Measurements from ENCODE around the gene TRIOBP.

Gene TRIOBP

DNA sequence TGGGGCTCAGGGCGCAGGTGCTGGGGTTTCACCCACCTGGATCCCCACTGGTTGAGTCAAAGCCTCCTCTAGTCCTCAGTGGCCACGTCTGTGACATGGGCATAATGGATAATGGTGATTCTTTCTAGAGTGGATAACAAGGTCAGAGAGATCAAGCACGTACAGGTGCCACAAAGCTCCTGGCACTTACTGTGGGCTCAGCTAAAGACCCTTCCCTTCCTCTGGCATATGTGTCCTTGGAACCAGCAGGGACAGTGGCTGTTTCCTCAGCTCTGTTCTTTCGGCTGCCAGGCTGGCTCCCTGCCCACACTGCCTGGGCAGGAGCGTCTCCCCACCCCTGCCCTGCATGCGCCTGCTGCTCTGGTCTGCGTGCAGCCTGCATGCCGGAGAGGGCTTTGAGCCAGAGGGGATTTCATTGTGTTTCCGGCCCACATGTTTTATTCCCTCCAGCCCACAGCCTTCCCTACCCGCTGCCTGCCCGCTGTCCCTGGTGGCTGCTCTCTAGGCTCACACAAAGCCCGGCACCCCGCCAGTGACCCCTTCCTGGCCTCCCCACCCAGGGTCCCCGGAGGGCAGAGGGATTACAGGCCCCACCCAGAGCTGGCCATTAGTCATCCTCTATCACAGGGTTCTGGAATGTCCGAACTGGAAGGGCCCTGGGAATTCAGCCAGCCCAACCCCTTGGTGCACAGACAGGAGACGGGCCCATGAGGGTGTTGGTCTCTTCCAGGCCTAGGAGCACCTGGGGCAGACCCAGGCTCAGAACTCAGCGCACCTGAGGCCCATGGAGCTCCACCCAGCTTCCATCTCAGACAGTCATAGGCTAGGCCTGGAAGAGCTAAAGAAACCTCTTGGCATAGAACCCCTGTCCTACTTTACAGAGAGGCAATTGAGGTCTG, 55.6 kb downstream of the TRIOBP start:
- DNase-seq = no peak

DNA sequence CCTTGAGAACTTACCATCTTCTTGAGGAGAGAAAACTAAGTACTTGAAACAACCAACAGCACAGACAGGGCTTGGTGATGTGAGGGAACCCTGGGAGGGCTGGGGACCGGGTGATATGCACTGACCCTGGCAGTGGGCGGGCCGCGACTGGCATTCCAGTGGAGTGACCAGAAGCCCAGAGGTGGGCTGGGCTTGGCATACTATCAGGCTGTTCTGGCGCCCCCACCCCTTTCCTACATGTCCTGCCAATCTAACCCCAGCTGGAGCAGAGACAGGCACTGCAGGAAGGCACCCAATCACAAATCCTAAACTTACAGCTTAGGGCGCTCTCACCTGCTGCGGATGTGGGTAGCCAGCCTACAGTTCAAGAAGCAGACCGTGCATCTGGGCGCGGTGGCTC, 56.9 kb downstream of the TRIOBP start:
- DNase-seq = no peak

- no peak for DNase-seq
Observed at GRCh38 chr22:37757663-37758062, 60.8 kb downstream of the TRIOBP start.

- no peak for DNase-seq
Observed at GRCh38 chr22:37758694-37759093, 61.8 kb downstream of the TRIOBP start.

GRCh38 chr22:37759281-37759680, 62.4 kb downstream of the TRIOBP start:
- no peak for DNase-seq

- DNase-seq = no peak
Observed at GRCh38 chr22:37760152-37760551, 63.3 kb downstream of the TRIOBP start.

- no peak for DNase-seq
Observed at GRCh38 chr22:37762389-37762836, 65.6 kb downstream of the TRIOBP start.

DNA sequence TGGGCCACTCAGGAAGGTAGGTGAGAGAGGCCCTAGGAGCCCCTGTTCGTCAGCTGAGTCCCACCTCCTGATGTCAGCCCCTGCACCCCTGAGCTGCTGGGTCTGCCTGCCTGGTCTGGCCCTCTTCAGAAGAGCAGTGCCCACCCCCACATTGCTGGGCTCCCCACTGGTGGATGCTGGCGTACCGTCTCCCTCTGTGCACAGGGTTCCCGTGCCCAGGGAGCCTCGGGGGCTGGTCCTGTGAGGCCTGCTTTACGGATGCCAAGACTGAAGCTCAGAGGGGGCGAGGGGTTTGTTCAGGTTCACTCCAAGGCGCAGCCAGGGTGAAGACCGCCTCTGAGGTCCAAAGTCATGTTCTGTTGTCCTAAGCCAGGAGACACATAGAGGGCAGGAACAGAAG, 66.2 kb downstream of the TRIOBP start:
- DNase-seq = no peak

GRCh38 chr22:37763652-37764051, 66.8 kb downstream of the TRIOBP start:
- DNase-seq = no peak

DNA sequence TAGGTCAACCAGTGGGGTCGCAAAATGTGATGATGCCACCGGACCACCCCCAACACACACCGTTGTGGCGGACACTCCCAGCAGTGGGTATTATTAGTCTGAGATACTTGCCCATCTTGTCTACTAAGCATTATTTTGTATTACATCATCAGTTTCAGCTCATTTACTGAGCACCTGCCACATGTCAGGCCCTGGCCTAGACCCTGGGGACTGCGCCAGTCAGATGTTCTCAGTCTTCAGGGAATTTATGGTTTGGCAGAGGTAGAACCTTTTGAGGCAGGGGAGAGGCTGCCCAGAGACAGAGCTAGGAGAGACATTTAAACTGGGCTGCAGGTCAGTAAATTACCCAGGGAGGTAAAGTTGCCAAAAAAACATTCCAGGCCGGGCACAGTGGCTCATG, 67.8 kb downstream of the TRIOBP start:
- no peak for DNase-seq

DNA sequence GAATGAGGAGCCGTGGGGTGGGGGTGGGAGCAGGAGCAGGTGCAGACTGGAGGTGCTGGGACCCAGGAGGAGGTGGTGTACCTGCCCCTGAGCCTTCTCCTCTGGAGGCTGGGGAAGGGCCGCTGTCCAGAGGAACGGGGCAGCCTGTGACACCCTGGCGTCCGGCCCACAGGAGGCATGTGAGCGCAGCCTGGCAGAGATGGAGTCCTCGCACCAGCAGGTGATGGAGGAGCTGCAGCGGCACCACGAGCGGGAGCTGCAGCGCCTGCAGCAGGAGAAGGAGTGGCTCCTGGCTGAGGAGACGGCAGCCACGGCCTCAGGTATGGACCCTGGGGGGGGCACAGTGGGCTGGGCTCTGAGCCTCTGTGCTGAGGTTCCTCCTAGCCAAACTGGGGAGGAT, 68.7 kb downstream of the TRIOBP start:
- no peak for DNase-seq

- DNase-seq = no peak
Observed at GRCh38 chr22:37765953-37766576, 69.2 kb downstream of the TRIOBP start.

DNA sequence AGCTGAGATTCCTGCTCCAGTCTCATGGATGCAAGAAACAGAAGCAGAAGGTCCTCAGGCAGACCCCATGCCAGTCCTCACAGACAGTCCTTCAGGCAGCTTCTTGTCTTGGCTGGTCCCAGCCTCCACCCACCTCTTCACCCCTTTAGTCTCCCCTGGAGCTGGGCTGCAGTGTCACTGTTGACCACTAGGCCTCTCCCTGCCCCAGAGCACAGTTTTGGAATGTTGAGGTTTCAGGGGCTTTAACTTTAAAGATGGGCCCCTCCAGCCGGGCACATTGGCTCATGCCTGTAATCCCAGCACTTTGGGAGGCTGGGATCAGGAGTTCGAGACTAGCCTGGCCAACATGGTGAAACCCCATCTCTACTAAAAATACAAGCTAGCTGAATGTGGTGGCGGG, 71.4 kb downstream of the TRIOBP start:
- no peak for DNase-seq

GRCh38 chr22:37769056-37769455, 72.2 kb downstream of the TRIOBP start:
- no peak for DNase-seq

DNA sequence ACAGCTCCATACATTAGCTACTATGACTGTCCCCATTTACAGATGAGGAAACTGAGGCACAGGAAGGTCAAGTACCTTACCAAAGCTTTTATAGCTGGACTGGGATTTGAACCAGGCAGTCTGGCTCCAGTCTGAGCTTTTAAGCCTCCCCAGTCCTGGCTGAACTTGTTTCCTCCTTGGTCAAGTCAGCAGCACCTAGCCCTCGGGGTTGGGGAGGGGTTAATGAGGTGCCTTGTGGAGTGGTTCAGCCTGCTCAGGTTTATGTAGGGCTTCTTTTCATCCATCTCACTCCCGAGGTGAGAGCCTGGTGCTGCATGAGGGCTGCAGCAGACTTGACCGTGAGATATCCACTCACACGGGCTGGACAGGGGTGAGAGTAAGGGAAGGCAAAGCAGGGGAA, 74.2 kb downstream of the TRIOBP start:
- no peak for DNase-seq

GRCh38 chr22:37771702-37772427, 75.0 kb downstream of the TRIOBP start:
- no peak for DNase-seq

- no peak for DNase-seq
Observed at GRCh38 chr22:37774728-37775127, 77.9 kb downstream of the TRIOBP start.

GRCh38 chr22:37775785-37776638, 79.2 kb downstream of the TRIOBP start:
- DNase-seq = no peak

- no peak for DNase-seq
Observed at GRCh38 chr22:37776639-37777005, 79.8 kb downstream of the TRIOBP start.

GRCh38 chr22:37777122-37777687, 80.4 kb downstream of the TRIOBP start:
- peak; percentile 22 for DNase-seq

DNA sequence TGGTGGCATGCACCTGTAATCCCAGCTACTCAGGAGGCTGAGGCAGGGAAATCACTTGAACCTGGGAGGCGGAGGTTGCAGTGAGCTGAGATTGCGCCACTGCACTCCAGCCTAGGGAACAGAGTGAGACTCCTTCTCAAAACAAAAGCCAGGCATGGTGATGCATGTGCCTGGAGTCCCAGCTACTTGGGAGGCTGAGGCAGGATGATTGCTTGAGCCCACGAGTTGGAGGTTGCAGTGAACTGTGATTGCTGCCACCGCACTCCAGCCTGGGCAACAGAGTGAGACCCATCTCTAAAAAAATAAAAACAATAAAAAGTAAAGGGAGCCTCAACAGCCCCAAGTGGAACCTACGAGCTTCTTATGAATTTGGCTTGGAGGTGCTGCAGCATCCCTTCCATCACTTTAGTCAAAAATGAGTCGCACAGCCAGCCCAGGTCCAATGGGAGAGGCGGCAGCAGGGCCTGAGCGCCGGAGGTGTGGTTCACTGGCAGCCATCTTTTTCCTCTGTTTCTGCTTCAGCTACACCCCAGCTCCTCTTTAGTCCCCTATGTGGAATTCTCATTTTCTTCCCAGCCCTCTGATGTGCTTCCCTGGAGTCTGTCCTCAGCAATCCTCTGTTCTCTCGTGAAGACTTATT, 81.6 kb downstream of the TRIOBP start:
- no peak for DNase-seq
